H1 (cell line): Measurements from ENCODE around the gene EBLN2. TPM values are rescaled to one million over a fixed set of nuclear protein-coding genes. Genes with fewer than 3 reads are reported as not detected.

Experiments used
- CTCF ChIA-PET: fragments of 300-600 bp; sonication (Branson Sonifier 250); formaldehyde crosslinking; loops from one replicate; lab custom pipeline; 2021; ENCODE audit not compliant: partially characterized antibody; lab: Charles Lee
- POLR2A ChIA-PET: fragments of 300-600 bp; sonication (Branson Sonifier 250); formaldehyde crosslinking; loops from one replicate; lab custom pipeline; 2021; ENCODE audit warnings: inconsistent platforms; ENCODE audit not compliant: partially characterized antibody; lab: Charles Lee
- DNase-seq, 2 experiments: peaks; one replicate each; pipeline versions ENCODE4 v3.0.0 to v3.0.0-alpha.2; 2010 to 2022; ENCODE audit warnings: low spot score in 2 of 2, low read depth in 1 of 2, mixed read lengths in 1 of 2
- FAIRE-seq: peaks from 2 replicates; lab custom pipeline; 2011; peaks lifted over from hg19 to GRCh38; lab: Jason Lieb, UNC
- H2AFZ ChIP-seq: 2 replicates; pipeline ENCODE4 v1.8.1; 2012; ENCODE audit warnings: low read length, inconsistent platforms
- H2AK5ac ChIP-seq: 2 replicates; pipeline ENCODE4 v1.6.1; 2013; ENCODE audit warnings: low read depth, low read length
- H2BK120ac ChIP-seq: replicated peaks from 2 replicates; pipeline ENCODE3; 2013; ENCODE audit warnings: low read depth, low read length, inconsistent platforms
- H2BK12ac ChIP-seq: 2 replicates; pipeline ENCODE4 v1.6.1; 2013; ENCODE audit warnings: low read depth, low read length
- H2BK15ac ChIP-seq: 2 replicates; pipeline ENCODE4 v1.6.1; 2013; ENCODE audit warnings: low read length
- H2BK20ac ChIP-seq: 2 replicates; pipeline ENCODE4 v1.6.1; 2013; ENCODE audit warnings: low read length
- H2BK5ac ChIP-seq: 2 replicates; pipeline ENCODE4 v1.6.1; 2013; ENCODE audit warnings: low read depth, low read length
- H3K14ac ChIP-seq: 2 replicates; pipeline ENCODE4 v1.6.1; 2013; ENCODE audit warnings: inconsistent platforms; ENCODE audit not compliant: insufficient read length
- H3K18ac ChIP-seq: 2 replicates; pipeline ENCODE4 v1.6.1; 2013; ENCODE audit warnings: low read length; ENCODE audit errors: extremely low read depth
- H3K23ac ChIP-seq: 2 replicates; pipeline ENCODE4 v1.6.1; 2013; ENCODE audit warnings: inconsistent platforms; ENCODE audit not compliant: insufficient read length
- H3K23me2 ChIP-seq: 2 replicates; pipeline ENCODE4 v1.6.1; 2013; ENCODE audit warnings: low read depth, low read length
- H3K27ac ChIP-seq: 2 replicates; pipeline ENCODE4 v1.6.1; 2011; ENCODE audit warnings: low read depth, low read length, inconsistent platforms
- H3K27me3 ChIP-seq, 4 experiments: replicated peaks in 1 of 4; 1 replicate in 1 of 4; 2 replicates in 3 of 4; pipeline versions ENCODE4 v1.6.1 to v1.8.1; 2011 to 2013; ENCODE audit warnings: low read length in 3 of 4, mild to moderate bottlenecking in 3 of 4, inconsistent platforms in 2 of 4, mixed read lengths in 2 of 4, moderate library complexity in 1 of 4; ENCODE audit not compliant: control insufficient read depth in 3 of 4, insufficient read depth in 3 of 4; ENCODE audit errors: extremely low read depth in 1 of 4
- H3K36me3 ChIP-seq, 4 experiments: 2 replicates each; pipeline versions ENCODE4 v1.6.1 to v1.8.1; 2011 to 2013; ENCODE audit warnings: mild to moderate bottlenecking in 4 of 4, low read length in 3 of 4, moderate library complexity in 2 of 4, control low read depth in 1 of 4, inconsistent platforms in 1 of 4; ENCODE audit not compliant: insufficient read depth in 4 of 4, control insufficient read depth in 2 of 4
- H3K4ac ChIP-seq: replicated peaks from 2 replicates; pipeline ENCODE3; 2013; ENCODE audit warnings: low read length, low read depth, mixed read lengths, inconsistent platforms; ENCODE audit not compliant: insufficient read length
- H3K4me1 ChIP-seq, 4 experiments: replicated peaks in 1 of 4; 1 replicate in 1 of 4; 2 replicates in 3 of 4; pipeline versions ENCODE4 v1.6.1 to v1.8.1; 2011 to 2013; ENCODE audit warnings: low read length in 3 of 4, inconsistent platforms in 2 of 4, mixed read lengths in 1 of 4; ENCODE audit not compliant: insufficient read depth in 4 of 4, control insufficient read depth in 3 of 4
- H3K4me2 ChIP-seq, 2 experiments: 2 replicates each; pipeline versions ENCODE4 v1.6.1 to v1.8.1; 2011 to 2013; ENCODE audit warnings: low read depth in 2 of 2, low read length in 2 of 2, control low read depth in 1 of 2, inconsistent platforms in 1 of 2, mild to moderate bottlenecking in 1 of 2; ENCODE audit not compliant: insufficient read depth in 1 of 2
- H3K4me3 ChIP-seq, 4 experiments: fragments of 200-600, 300-600 bp in 1 of 4; sonication (generic), shearing (Covaris generic), sonication (Bioruptor Twin) in 1 of 4; 2 replicates each; pipeline versions ENCODE4 v1.5.1 to v1.8.1; 2011 to 2016; ENCODE audit warnings: low read length in 4 of 4, low read depth in 3 of 4, control low read depth in 2 of 4, inconsistent platforms in 2 of 4, mild to moderate bottlenecking in 2 of 4, mixed read lengths in 1 of 4, moderate library complexity in 1 of 4; ENCODE audit not compliant: insufficient read depth in 2 of 4; ENCODE audit errors: extremely low read depth in 1 of 4
- H3K56ac ChIP-seq: replicated peaks from 2 replicates; pipeline ENCODE3; 2013; ENCODE audit warnings: low read depth, mild to moderate bottlenecking, mixed read lengths, low read length, inconsistent platforms; ENCODE audit not compliant: insufficient read length
- H3K79me1 ChIP-seq: 2 replicates; pipeline ENCODE4 v1.6.1; 2013; ENCODE audit warnings: low read depth, low read length, control low read depth
- H3K79me2 ChIP-seq, 2 experiments: 2 replicates each; pipeline versions ENCODE4 v1.6.1 to v1.8.1; 2012 to 2013; ENCODE audit warnings: low read length in 2 of 2, mild to moderate bottlenecking in 2 of 2, inconsistent platforms in 1 of 2; ENCODE audit not compliant: insufficient read depth in 2 of 2, control insufficient read depth in 1 of 2
- H3K9ac ChIP-seq, 4 experiments: replicated peaks in 1 of 4; 1 replicate in 1 of 4; 2 replicates in 3 of 4; pipeline versions ENCODE4 v1.6.1 to v1.8.1; 2011 to 2013; ENCODE audit warnings: low read depth in 3 of 4, low read length in 3 of 4, control low read depth in 2 of 4, mild to moderate bottlenecking in 2 of 4, moderate library complexity in 2 of 4, inconsistent platforms in 1 of 4; ENCODE audit errors: extremely low read depth in 1 of 4
- H3K9me3 ChIP-seq, 2 experiments: 2 replicates each; pipeline versions ENCODE4 v1.6.1 to v1.8.1; 2012 to 2013; ENCODE audit warnings: mild to moderate bottlenecking in 2 of 2, moderate library complexity in 2 of 2, control low read depth in 1 of 2, inconsistent platforms in 1 of 2, low read depth in 1 of 2, low read length in 1 of 2, mixed read lengths in 1 of 2; ENCODE audit not compliant: insufficient read depth in 2 of 2
- H4K20me1 ChIP-seq, 2 experiments: replicated peaks in 1 of 2; 2 replicates each; pipeline versions ENCODE3 to v1.8.1; 2011 to 2013; ENCODE audit warnings: inconsistent platforms in 2 of 2, low read length in 2 of 2, mild to moderate bottlenecking in 1 of 2; ENCODE audit not compliant: insufficient read depth in 2 of 2, control insufficient read depth in 1 of 2
- H4K5ac ChIP-seq: 2 replicates; pipeline ENCODE4 v1.6.1; 2013; ENCODE audit warnings: low read length, low read depth, mixed read lengths, inconsistent platforms; ENCODE audit not compliant: insufficient read length
- H4K8ac ChIP-seq: 2 replicates; pipeline ENCODE4 v1.8.0; 2013; ENCODE audit warnings: mild to moderate bottlenecking, moderate library complexity, low read length, inconsistent platforms; ENCODE audit not compliant: insufficient read depth; ENCODE audit errors: extremely low read depth
- H4K91ac ChIP-seq: replicated peaks from 2 replicates; pipeline ENCODE3; 2013; ENCODE audit warnings: low read length, mixed read lengths, inconsistent platforms; ENCODE audit not compliant: insufficient read length
- CTBP2 ChIP-seq: IDR thresholded peaks from 2 replicates; pipeline ENCODE4 v1.7.0; 2011; ENCODE audit warnings: borderline replicate concordance, mild to moderate bottlenecking, moderate library complexity, mixed read lengths, low read length; ENCODE audit not compliant: insufficient read depth, insufficient read length
- HDAC6 ChIP-seq: IDR thresholded peaks from one replicate; pipeline ENCODE4 v1.7.1; 2012; ENCODE audit warnings: low read depth, mild to moderate bottlenecking, inconsistent platforms, low read length, moderate library complexity
- RAD21 ChIP-seq, 2 experiments: IDR thresholded peaks in 1 of 2; conservative IDR thresholded peaks in 1 of 2; 2 replicates each; pipeline ENCODE4 v1.6.1; 2011; ENCODE audit warnings: low read depth in 2 of 2, low read length in 2 of 2, improper control_type of control experiment in 1 of 2, inconsistent platforms in 1 of 2, mild to moderate bottlenecking in 1 of 2, moderate library complexity in 1 of 2
- TEAD4 ChIP-seq: IDR thresholded peaks from 2 replicates; pipeline ENCODE4 v1.6.1; 2012; ENCODE audit warnings: low read depth, low read length, inconsistent platforms, mixed read lengths
- WGBS, 2 experiments: shearing (Covaris generic) in 1 of 2; methylation state at CpG; one replicate each; pipeline versions ENCODE4 v1.1.6 to v1.1.7; 2013 to 2015; ENCODE audit warnings: low lambda C conversion rate in 2 of 2, mixed read lengths in 2 of 2, inconsistent platforms in 1 of 2, low coverage in 1 of 2, missing lambda C conversion rate in 1 of 2; ENCODE audit not compliant: insufficient replicate concordance in 2 of 2, insufficient coverage in 1 of 2, insufficient read length in 1 of 2; ENCODE audit errors: extremely low coverage in 1 of 2, missing lambda C conversion rate in 1 of 2; 5-methylcytosine and 5-hydroxymethylcytosine counted together
- polyA plus RNA-seq, 7 experiments: library from polyadenylated mRNA; depleted of rRNA in 3 of 7; stranded (reverse) in 5 of 7; unstranded in 2 of 7; fragments of >200 nt in 5 of 7; fragments of 200-250 nt in 2 of 7; gene quantifications; 1 replicate in 5 of 7; 2 replicates in 1 of 7; 4 replicates in 1 of 7; pipeline versions ENCODE4 v1.2.1 to v1.2.3, GENCODE V29; 2011 to 2013; ENCODE audit warnings: missing spikeins in 2 of 7, mixed read lengths in 2 of 7
- total RNA-seq: library from RNA; stranded (reverse); fragmentation: NEBNext Ultra II Directional; extraction: Animal tissue kit (Norgen Biotek cat#: 25700); gene quantifications from 2 replicates; pipeline ENCODE4 v1.2.1, GENCODE V29; 2021

EBLN2 gene
- total and polyA plus RNA-seq, 2 of the 8 experiments (the other 6 are each of a cell fraction or from before 2014, with no cell fraction given): 1.9 to 3.8 TPM

DNA sequence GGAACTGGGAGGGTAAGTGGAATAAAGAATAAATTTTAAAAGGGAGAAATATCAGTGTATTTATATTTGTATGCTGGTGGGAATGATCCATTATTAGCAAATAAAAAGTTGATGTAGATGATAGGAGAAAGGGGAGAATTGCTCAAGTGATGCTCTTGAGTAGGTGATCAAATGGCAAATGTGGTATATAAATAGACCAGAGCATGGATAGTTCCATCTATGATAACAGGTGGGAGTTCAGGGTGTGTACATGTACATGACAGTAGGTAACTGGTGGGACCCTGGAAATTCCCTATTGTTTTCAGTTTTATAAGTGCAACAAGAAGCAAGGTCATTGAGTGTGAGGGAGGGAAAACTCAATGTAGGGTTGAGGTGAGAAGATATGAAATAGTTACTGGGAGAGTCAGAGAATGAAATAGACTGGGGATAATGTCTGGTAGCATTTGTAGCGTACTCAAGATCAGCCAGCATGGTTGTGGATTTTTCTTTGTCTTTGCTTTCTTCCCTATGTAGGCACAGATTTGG is 31.3 kb upstream of the EBLN2 start:
- no peaks in the 10 kb centered on the region for H3K9me3 ChIP-seq
- H3K27me3 ChIP-seq: no peaks in the 10 kb centered on the region
- no peak overlapping the region for H3K4me3 ChIP-seq
- H3K23me2 ChIP-seq: no peaks in the 10 kb centered on the region; the same call in 1 of the 2 replicates
- no peak overlapping the region for H2AFZ ChIP-seq
- H3K4me2 ChIP-seq: no peak overlapping the region
- FAIRE-seq (no peak), DNase-seq (no peak)
- ChIA-PET CTCF (no interaction called here), POLR2A (no interaction called here)
- no peak overlapping the region for H3K14ac ChIP-seq
- H2AK5ac ChIP-seq: no peak overlapping the region
- H3K9ac ChIP-seq: no peak overlapping the region
- H2BK120ac ChIP-seq: no peak overlapping the region
- no peak overlapping the region for H3K23ac ChIP-seq
- H2BK20ac ChIP-seq: no peak overlapping the region
- no peaks in the 10 kb centered on the region for H3K36me3 ChIP-seq
- H2BK12ac ChIP-seq: no peak overlapping the region
- H4K91ac ChIP-seq: no peak overlapping the region
- TF ChIP-seq HDAC6: no peak
- no peak for TF ChIP-seq TEAD4
- TF ChIP-seq CTBP2: no peak
- TF ChIP-seq RAD21 (IDR thresholded peaks at IDR 0.05 in 1 of 2, conservative IDR thresholded peaks at IDR 0.05 in 1 of 2; ENCODE audit: low read depth in 2 of 2, low read length in 2 of 2): no peak
- H3K56ac ChIP-seq: no peak overlapping the region
- no peak overlapping the region for H2BK15ac ChIP-seq
- peaks cover 13 to 15% of the 10 kb centered on the region in 2 experiments for H4K20me1 ChIP-seq
- no peak overlapping the region for H3K18ac ChIP-seq
- H4K8ac ChIP-seq: no peak overlapping the region
- peaks cover 0 to 5% (median 0%) of the 10 kb centered on the region in 4 experiments; a peak in 4 of 7 replicates for H3K4me1 ChIP-seq
- no peak overlapping the region for H3K4ac ChIP-seq
- peaks cover 50 to 100% of the 10 kb centered on the region in 2 experiments for H3K79me2 ChIP-seq
- H4K5ac ChIP-seq: no peak overlapping the region
- H2BK5ac ChIP-seq: no peak overlapping the region
- WGBS, 2 experiments: 86% methylated on average over 1 of the region's 1 CpG; no CpG with 5 or more reads in 1 of the 2 experiments
- H3K79me1 ChIP-seq: peaks cover 12% of the 10 kb centered on the region; the same call in 1 of the 2 replicates
- no peak overlapping the region; the same call in 1 of the 2 replicates for H3K27ac ChIP-seq
